HEK293 (cell line): ENCODE measurements around the gene PRKCA.
"Not testable (repeated sequence)": the region's sequence is repeated elsewhere in the genome, so short reads cannot be mapped to it uniquely, and the experiment has no call there.

Experiments used
- CTCF ChIA-PET: fragments of 350-600 bp; formaldehyde crosslinking; extraction: SDS; loops from one replicate; lab custom pipeline; 2021; ENCODE audit warnings: antibody characterized with exemption; lab: Yijun Ruan, JAX
- POLR2A ChIA-PET: fragments of 300-600 bp; formaldehyde crosslinking; extraction: SDS; loops from one replicate; lab custom pipeline; 2020; ENCODE audit warnings: antibody characterized with exemption, inconsistent platforms; lab: Yijun Ruan, JAX
- H3K27ac ChIP-seq: fragments of 200-500 bp; sonication (Bioruptor generic); 2 replicates; pipeline ENCODE4 v1.5.1; 2014; ENCODE audit warnings: low read depth, low read length, control low read depth, inconsistent platforms; ENCODE audit errors: extremely low read depth
- H3K36me3 ChIP-seq, 2 experiments: fragments of 200-500 bp in 1 of 2; sonication (Bioruptor generic) in 1 of 2; 1 replicate in 1 of 2; 2 replicates in 1 of 2; pipeline ENCODE4 v1.5.1; 2014 to 2017; ENCODE audit warnings: inconsistent platforms in 2 of 2, low read length in 2 of 2; ENCODE audit not compliant: control insufficient read depth in 2 of 2, insufficient read depth in 1 of 2
- H3K4me1 ChIP-seq: fragments of 200-500 bp; sonication (Bioruptor generic); 2 replicates; pipeline ENCODE4 v1.5.1; 2014; ENCODE audit warnings: mild to moderate bottlenecking, low read length, inconsistent platforms; ENCODE audit not compliant: control insufficient read depth, insufficient read depth
- H3K4me3 ChIP-seq: 2 replicates; pipeline ENCODE4 v1.5.1; 2011; ENCODE audit warnings: low read depth, mild to moderate bottlenecking, control low read depth, low read length, moderate library complexity
- H3K9me3 ChIP-seq: fragments of 200-500 bp; sonication (Bioruptor generic); 2 replicates; pipeline ENCODE4 v1.5.1; 2014; ENCODE audit warnings: low read depth, low read length, inconsistent platforms; ENCODE audit not compliant: control insufficient read depth, insufficient read depth
- BCL11B ChIP-seq: fragments of 450-650 bp; formaldehyde crosslinking; IDR thresholded peaks from 2 replicates; pipeline ENCODE4 v1.5.1; 2016; ENCODE audit warnings: low read depth, missing biosample characterization, missing genetic modification characterization
- FEZF1 ChIP-seq: fragments of 450-650 bp; formaldehyde crosslinking; IDR thresholded peaks from 2 replicates; pipeline ENCODE4 v1.5.1; 2016; ENCODE audit warnings: missing biosample characterization, missing genetic modification characterization
- IKZF3 ChIP-seq: fragments of 450-650 bp; IDR thresholded peaks from 2 replicates; pipeline ENCODE4 v1.5.0; 2018; ENCODE audit warnings: missing biosample characterization, mild to moderate bottlenecking, missing genetic modification characterization, moderate library complexity
- OVOL3 ChIP-seq: fragments of 450-650 bp; formaldehyde crosslinking; IDR thresholded peaks from 2 replicates; pipeline ENCODE4 v1.5.1; 2016; ENCODE audit warnings: missing biosample characterization, missing genetic modification characterization
- WT1 ChIP-seq: fragments of 450-650 bp; formaldehyde crosslinking; IDR thresholded peaks from 2 replicates; pipeline ENCODE4 v1.5.1; 2016; ENCODE audit warnings: missing biosample characterization, missing genetic modification characterization
- ZBTB17 ChIP-seq: fragments of 450-650 bp; formaldehyde crosslinking; IDR thresholded peaks from 2 replicates; pipeline ENCODE4 v1.5.1; 2016; ENCODE audit warnings: missing biosample characterization, missing genetic modification characterization
- ZBTB48 ChIP-seq: fragments of 450-650 bp; formaldehyde crosslinking; IDR thresholded peaks from 2 replicates; pipeline ENCODE4 v1.5.1; 2016; ENCODE audit warnings: missing biosample characterization, missing genetic modification characterization
- ZIC2 ChIP-seq: fragments of 450-650 bp; formaldehyde crosslinking; IDR thresholded peaks from 2 replicates; pipeline ENCODE4 v1.5.1; 2016; ENCODE audit warnings: missing biosample characterization, missing genetic modification characterization
- ZNF10 ChIP-seq: fragments of 450-650 bp; formaldehyde crosslinking; IDR thresholded peaks from 2 replicates; pipeline ENCODE4 v1.5.1; 2017; ENCODE audit warnings: missing biosample characterization, missing genetic modification characterization
- ZNF184 ChIP-seq: fragments of 450-650 bp; IDR thresholded peaks from 2 replicates; pipeline ENCODE4 v1.5.1; 2018; ENCODE audit warnings: missing biosample characterization, mild to moderate bottlenecking, missing genetic modification characterization
- ZNF19 ChIP-seq: fragments of 450-650 bp; formaldehyde crosslinking; IDR thresholded peaks from 2 replicates; pipeline ENCODE4; 2016; ENCODE audit warnings: missing biosample characterization, missing genetic modification characterization, low read depth
- ZNF292 ChIP-seq: fragments of 450-650 bp; formaldehyde crosslinking; IDR thresholded peaks from 2 replicates; pipeline ENCODE4 v1.5.1; 2016; ENCODE audit warnings: low read depth, missing biosample characterization, missing genetic modification characterization, borderline replicate concordance
- ZNF48 ChIP-seq: fragments of 450-650 bp; formaldehyde crosslinking; IDR thresholded peaks from 2 replicates; pipeline ENCODE4 v1.5.1; 2016; ENCODE audit warnings: missing biosample characterization, missing genetic modification characterization
- ZNF488 ChIP-seq: fragments of 450-650 bp; formaldehyde crosslinking; IDR thresholded peaks from 2 replicates; pipeline ENCODE4 v1.5.1; 2016; ENCODE audit warnings: missing biosample characterization, missing genetic modification characterization
- ZNF518A ChIP-seq: fragments of 450-650 bp; formaldehyde crosslinking; conservative IDR thresholded peaks from 2 replicates; pipeline ENCODE4 v1.5.1; 2016; ENCODE audit warnings: low read depth, missing biosample characterization, missing genetic modification characterization
- ZNF530 ChIP-seq: fragments of 450-650 bp; formaldehyde crosslinking; IDR thresholded peaks from 2 replicates; pipeline ENCODE4 v1.5.1; 2016; ENCODE audit warnings: low read depth, missing biosample characterization, missing genetic modification characterization
- ZNF549 ChIP-seq: fragments of 450-650 bp; IDR thresholded peaks from 2 replicates; pipeline ENCODE4 v1.5.1; 2018; ENCODE audit warnings: missing biosample characterization, missing genetic modification characterization, mild to moderate bottlenecking, inconsistent platforms, moderate library complexity
- ZNF561 ChIP-seq: fragments of 450-650 bp; IDR thresholded peaks from 2 replicates; pipeline ENCODE4 v1.5.1; 2018; ENCODE audit warnings: missing biosample characterization, missing genetic modification characterization, borderline replicate concordance
- ZNF624 ChIP-seq: fragments of 450-650 bp; formaldehyde crosslinking; IDR thresholded peaks from 2 replicates; pipeline ENCODE4 v1.5.1; 2017; ENCODE audit warnings: missing biosample characterization, missing genetic modification characterization
- ZNF658 ChIP-seq: fragments of 450-650 bp; formaldehyde crosslinking; IDR thresholded peaks from 2 replicates; pipeline ENCODE4; 2016; ENCODE audit warnings: missing biosample characterization, missing genetic modification characterization
- ZNF660 ChIP-seq: fragments of 450-650 bp; IDR thresholded peaks from 2 replicates; pipeline ENCODE4 v1.5.1; 2018; ENCODE audit warnings: missing biosample characterization, mild to moderate bottlenecking, missing genetic modification characterization
- ZNF664 ChIP-seq: fragments of 450-650 bp; formaldehyde crosslinking; IDR thresholded peaks from 2 replicates; pipeline ENCODE4 v1.5.1; 2016; ENCODE audit warnings: missing biosample characterization, missing genetic modification characterization
- ZNF785 ChIP-seq: fragments of 450-650 bp; formaldehyde crosslinking; IDR thresholded peaks from 2 replicates; pipeline ENCODE4 v1.5.1; 2016; ENCODE audit warnings: missing biosample characterization, missing genetic modification characterization
- ZNF792 ChIP-seq: fragments of 450-650 bp; formaldehyde crosslinking; IDR thresholded peaks from 2 replicates; pipeline ENCODE4 v1.5.1; 2016; ENCODE audit warnings: missing biosample characterization, missing genetic modification characterization
- TF ChIP-seq, protein P1 (sequence below): fragments of 450-650 bp; formaldehyde crosslinking; IDR thresholded peaks from 2 replicates; pipeline ENCODE4 v1.5.1; 2016; ENCODE audit warnings: missing biosample characterization, missing genetic modification characterization

Gene PRKCA

GRCh38 chr17:66345264-66345663, 42.9 kb downstream of the PRKCA start (continued):
- TF ChIP-seq ZNF624 (tag by site-specific recombination) (no peak), BCL11B (tag by site-specific recombination) (no peak), ZNF792 (tag by site-specific recombination) (no peak), IKZF3 (tag by site-specific recombination) (peak; percentile 73), ZNF292 (tag by site-specific recombination) (no peak), ZNF184 (tag by site-specific recombination) (no peak), ZBTB17 (tag by site-specific recombination) (0 out of 2 replicates have a peak, but pooled peaks have one; percentile 38), WT1 (tag by site-specific recombination) (0 out of 2 replicates have a peak, but pooled peaks have one; percentile 37), ZNF488 (tag by site-specific recombination) (no peak), FEZF1 (peak; percentile 66; the same call in 1 of the 2 replicates), ZNF530 (tag by site-specific recombination) (no peak), OVOL3 (peak; percentile 60; the same call in 1 of the 2 replicates)
- TF ChIP-seq, protein P1, sequence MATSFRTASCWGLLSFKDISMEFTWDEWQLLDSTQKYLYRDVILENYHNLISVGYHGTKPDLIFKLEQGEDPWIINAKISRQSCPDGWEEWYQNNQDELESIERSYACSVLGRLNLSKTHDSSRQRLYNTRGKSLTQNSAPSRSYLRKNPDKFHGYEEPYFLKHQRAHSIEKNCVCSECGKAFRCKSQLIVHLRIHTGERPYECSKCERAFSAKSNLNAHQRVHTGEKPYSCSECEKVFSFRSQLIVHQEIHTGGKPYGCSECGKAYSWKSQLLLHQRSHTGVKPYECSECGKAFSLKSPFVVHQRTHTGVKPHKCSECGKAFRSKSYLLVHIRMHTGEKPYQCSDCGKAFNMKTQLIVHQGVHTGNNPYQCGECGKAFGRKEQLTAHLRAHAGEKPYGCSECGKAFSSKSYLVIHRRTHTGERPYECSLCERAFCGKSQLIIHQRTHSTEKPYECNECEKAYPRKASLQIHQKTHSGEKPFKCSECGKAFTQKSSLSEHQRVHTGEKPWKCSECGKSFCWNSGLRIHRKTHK, result no peak

- not testable (repeated sequence) for H3K36me3 ChIP-seq, H3K4me3 ChIP-seq, H3K27ac ChIP-seq, H3K9me3 ChIP-seq
- peak; percentile 16; the same call in 1 of the 2 replicates for TF ChIP-seq ZNF664 (tag by site-specific recombination)
- POLR2A ChIA-PET, result interaction anchor here (0.6 to 1.2 kb wide), 2 partner anchors 45 to 67 kb away, joined by 3 read pairs; no protein-coding TSS in a partner anchor
- H3K4me1 ChIP-seq, result peaks cover 47% of the 10 kb centered on the region
- CTCF ChIA-PET, result interaction anchor here (0.5 to 2.0 kb wide), 5 partner anchors 10 to 146 kb away, joined by 3 to 8 read pairs (median 4); no protein-coding TSS in a partner anchor
Measured at GRCh38 chr17:66345949-66346638, 43.7 kb downstream of the PRKCA start.

GRCh38 chr17:66347661-66348514, 45.5 kb downstream of the PRKCA start:
- peak overlapping the region; percentile 71 for H3K27ac ChIP-seq
- ChIA-PET CTCF (interaction anchor here (0.5 kb wide), 1 partner anchor 148 kb away, joined by 3 read pairs; no protein-coding TSS in a partner anchor), POLR2A (interaction anchor here (1.2 kb wide), 1 partner anchor 47 kb away, joined by 3 read pairs; no protein-coding TSS in a partner anchor)
- no peaks in the 10 kb centered on the region for H3K36me3 ChIP-seq
- no peak overlapping the region for H3K4me3 ChIP-seq
- H3K9me3 ChIP-seq, result no peaks in the 10 kb centered on the region
- H3K4me1 ChIP-seq, result peaks cover 48% of the 10 kb centered on the region
- TF ChIP-seq ZNF660 (tag by site-specific recombination), result no peak
- no peak for TF ChIP-seq ZNF658 (tag by site-specific recombination)
- no peak for TF ChIP-seq ZBTB48 (tag by site-specific recombination)
- TF ChIP-seq BCL11B (tag by site-specific recombination), result no peak
- TF ChIP-seq ZNF561 (tag by site-specific recombination), result no peak
- TF ChIP-seq ZNF518A, result no peak
- TF ChIP-seq ZNF10 (tag by site-specific recombination), result no peak
- no peak for TF ChIP-seq ZNF19
- TF ChIP-seq ZNF48 (tag by site-specific recombination), result no peak
- TF ChIP-seq ZIC2 (tag by site-specific recombination), result no peak
- TF ChIP-seq ZNF549 (tag by site-specific recombination), result no peak
- TF ChIP-seq ZNF785 (tag by site-specific recombination), result no peak
